ENCODE results near the gene UROC1.

Gene UROC1

GRCh38 chr3:126494204-126494969, 23.2 kb downstream of the UROC1 start:
- no peaks in the 10 kb centered on the region for H3K36me3 ChIP-seq
- no peak for TF ChIP-seq CTCF (IDR thresholded peaks at IDR 0.05)
- H3K27ac ChIP-seq = no peak overlapping the region
- H3K27me3 ChIP-seq = no peaks in the 10 kb centered on the region
- no peak overlapping the region for H3K4me3 ChIP-seq
- H3K9me3 ChIP-seq = no peaks in the 10 kb centered on the region
- intact Hi-C loops (cut with DNase I; ENCODE audit: low total_unique reads) = no loop called here
- H3K4me1 ChIP-seq = peaks cover 0 to 4% (median 0%) of the 10 kb centered on the region in 4 donors
- DNase-seq = no peak

GRCh38 chr3:126493739-126494138, 23.8 kb downstream of the UROC1 start:
- Histone ChIP-seq H3K36me3 (no peaks in the 10 kb centered on the region), H3K4me3 (no peak overlapping the region), H3K4me1 (peaks cover 0 to 4% (median 0%) of the 10 kb centered on the region in 4 donors), H3K9me3 (no peaks in the 10 kb centered on the region), H3K27ac (no peak overlapping the region), H3K27me3 (peaks cover 0 to 4% of the 10 kb centered on the region in 2 donors)
- TF ChIP-seq CTCF (IDR thresholded peaks at IDR 0.05) = no peak
- intact Hi-C loops (cut with DNase I; ENCODE audit: low total_unique reads) = no loop called here
- no peak for DNase-seq

- H3K27me3 ChIP-seq = peaks cover 0 to 4% of the 10 kb centered on the region in 2 donors
- no peaks in the 10 kb centered on the region for H3K9me3 ChIP-seq
- no peak overlapping the region for H3K4me3 ChIP-seq
- H3K4me1 ChIP-seq = peaks cover 0 to 4% (median 0%) of the 10 kb centered on the region in 4 donors
- intact Hi-C loops (cut with DNase I; ENCODE audit: low total_unique reads) = no loop called here
- H3K27ac ChIP-seq = no peak overlapping the region
- no peak for TF ChIP-seq CTCF (IDR thresholded peaks at IDR 0.05)
- DNase-seq = no peak
- H3K36me3 ChIP-seq = no peaks in the 10 kb centered on the region
Measured at GRCh38 chr3:126493051-126493450, 24.5 kb downstream of the UROC1 start.

- Histone ChIP-seq H3K36me3 (no peaks in the 10 kb centered on the region), H3K4me1 (peaks cover 0 to 12% (median 0%) of the 10 kb centered on the region in 4 donors), H3K4me3 (no peak overlapping the region), H3K27ac (no peak overlapping the region), H3K9me3 (no peaks in the 10 kb centered on the region), H3K27me3 (peaks cover 0 to 4% of the 10 kb centered on the region in 2 donors)
- intact Hi-C loops (cut with DNase I; ENCODE audit: low total_unique reads) = no loop called here
- DNase-seq = no peak
- no peak for TF ChIP-seq CTCF (IDR thresholded peaks at IDR 0.05)
Measured at GRCh38 chr3:126491221-126492013, 26.2 kb downstream of the UROC1 start.

- TF ChIP-seq CTCF (IDR thresholded peaks at IDR 0.05) = no peak
- intact Hi-C loops (cut with DNase I; ENCODE audit: low total_unique reads) = no loop called here
- H3K9me3 ChIP-seq = no peaks in the 10 kb centered on the region
Measured at GRCh38 chr3:126490619-126491018, 27.0 kb downstream of the UROC1 start.

More at GRCh38 chr3:126490619-126491018, 27.0 kb downstream of the UROC1 start:
- Histone ChIP-seq H3K27me3 (peaks cover 0 to 4% of the 10 kb centered on the region in 2 donors), H3K27ac (no peak overlapping the region), H3K4me3 (no peak overlapping the region), H3K36me3 (no peaks in the 10 kb centered on the region), H3K4me1 (peaks cover 0 to 12% (median 0%) of the 10 kb centered on the region in 4 donors)
- DNase-seq = no peak

All from tibial artery (tissue), 4 donors.